Ishikawa (cell line): ENCODE results near the gene SLC22A3.

Experiments used
- CEBPB ChIP-seq: IDR thresholded peaks from 2 replicates; pipeline ENCODE4 v1.6.1; 2012
- CREB1 ChIP-seq: IDR thresholded peaks from 2 replicates; pipeline ENCODE4 v1.6.1; 2012; ENCODE audit warnings: low read depth
- EGR1 ChIP-seq: IDR thresholded peaks from 2 replicates; pipeline ENCODE4 v1.6.1; 2012
- EP300 ChIP-seq: IDR thresholded peaks from 2 replicates; pipeline ENCODE4 v1.6.1; 2012; ENCODE audit warnings: borderline replicate concordance
- FOXM1 ChIP-seq: IDR thresholded peaks from 2 replicates; pipeline ENCODE4 v1.6.1; 2012; ENCODE audit warnings: low read depth, borderline replicate concordance
- NFIC ChIP-seq: IDR thresholded peaks from 2 replicates; pipeline ENCODE4 v1.6.1; 2012
- RAD21 ChIP-seq: IDR thresholded peaks from 2 replicates; pipeline ENCODE4 v1.6.1; 2012; ENCODE audit warnings: low read depth
- TAF1 ChIP-seq: IDR thresholded peaks from 2 replicates; pipeline ENCODE4 v1.6.1; 2012; ENCODE audit warnings: low read depth, mild to moderate bottlenecking
- TCF12 ChIP-seq: IDR thresholded peaks from 2 replicates; pipeline ENCODE4 v1.6.1; 2012; ENCODE audit warnings: low read depth
- TEAD4 ChIP-seq: IDR thresholded peaks from 2 replicates; pipeline ENCODE4 v1.6.1; 2012
- YY1 ChIP-seq: IDR thresholded peaks from 2 replicates; pipeline ENCODE4 v1.6.1; 2012; ENCODE audit warnings: low read depth
- ZBTB7A ChIP-seq: IDR thresholded peaks from 2 replicates; pipeline ENCODE4 v1.6.1; 2012; ENCODE audit warnings: low read depth
- TF ChIP-seq, protein P1 (sequence below): IDR thresholded peaks from 2 replicates; pipeline ENCODE4 v1.6.1; 2012; ENCODE audit warnings: low read depth, mild to moderate bottlenecking
- TF ChIP-seq, protein P2 (sequence below): IDR thresholded peaks from 2 replicates; pipeline ENCODE4 v1.6.1; 2012
- TF ChIP-seq, protein P3 (sequence below): IDR thresholded peaks from 2 replicates; pipeline ENCODE4 v1.6.1; 2012

The SLC22A3 gene

DNA sequence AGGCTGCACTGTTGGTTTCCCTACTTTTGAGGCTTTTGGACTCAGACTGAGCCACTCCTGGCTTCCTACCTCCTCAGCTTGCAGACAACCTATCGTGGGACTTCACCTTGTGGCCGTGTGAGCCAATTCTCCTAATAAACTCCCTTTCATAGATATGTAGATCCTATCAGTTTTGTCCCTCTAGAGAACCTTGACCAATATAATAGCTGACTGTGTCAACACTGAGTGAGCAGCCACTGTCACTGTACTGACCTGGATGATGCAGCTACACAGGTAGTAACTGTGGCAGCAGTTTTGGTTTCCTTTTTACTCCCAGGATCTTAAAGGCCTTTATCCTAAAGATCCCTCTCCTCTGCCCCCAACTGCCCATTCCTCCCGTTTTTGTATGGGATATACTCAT, 70.2 kb downstream of the SLC22A3 start:
- TF ChIP-seq TCF12 (no peak), YY1 (no peak), EP300 (no peak), FOXM1 (no peak), EGR1 (no peak), NFIC (no peak), ZBTB7A (no peak), TAF1 (no peak), CEBPB (no peak), CREB1 (no peak), RAD21 (no peak), TEAD4 (no peak)
- TF ChIP-seq, protein P1, sequence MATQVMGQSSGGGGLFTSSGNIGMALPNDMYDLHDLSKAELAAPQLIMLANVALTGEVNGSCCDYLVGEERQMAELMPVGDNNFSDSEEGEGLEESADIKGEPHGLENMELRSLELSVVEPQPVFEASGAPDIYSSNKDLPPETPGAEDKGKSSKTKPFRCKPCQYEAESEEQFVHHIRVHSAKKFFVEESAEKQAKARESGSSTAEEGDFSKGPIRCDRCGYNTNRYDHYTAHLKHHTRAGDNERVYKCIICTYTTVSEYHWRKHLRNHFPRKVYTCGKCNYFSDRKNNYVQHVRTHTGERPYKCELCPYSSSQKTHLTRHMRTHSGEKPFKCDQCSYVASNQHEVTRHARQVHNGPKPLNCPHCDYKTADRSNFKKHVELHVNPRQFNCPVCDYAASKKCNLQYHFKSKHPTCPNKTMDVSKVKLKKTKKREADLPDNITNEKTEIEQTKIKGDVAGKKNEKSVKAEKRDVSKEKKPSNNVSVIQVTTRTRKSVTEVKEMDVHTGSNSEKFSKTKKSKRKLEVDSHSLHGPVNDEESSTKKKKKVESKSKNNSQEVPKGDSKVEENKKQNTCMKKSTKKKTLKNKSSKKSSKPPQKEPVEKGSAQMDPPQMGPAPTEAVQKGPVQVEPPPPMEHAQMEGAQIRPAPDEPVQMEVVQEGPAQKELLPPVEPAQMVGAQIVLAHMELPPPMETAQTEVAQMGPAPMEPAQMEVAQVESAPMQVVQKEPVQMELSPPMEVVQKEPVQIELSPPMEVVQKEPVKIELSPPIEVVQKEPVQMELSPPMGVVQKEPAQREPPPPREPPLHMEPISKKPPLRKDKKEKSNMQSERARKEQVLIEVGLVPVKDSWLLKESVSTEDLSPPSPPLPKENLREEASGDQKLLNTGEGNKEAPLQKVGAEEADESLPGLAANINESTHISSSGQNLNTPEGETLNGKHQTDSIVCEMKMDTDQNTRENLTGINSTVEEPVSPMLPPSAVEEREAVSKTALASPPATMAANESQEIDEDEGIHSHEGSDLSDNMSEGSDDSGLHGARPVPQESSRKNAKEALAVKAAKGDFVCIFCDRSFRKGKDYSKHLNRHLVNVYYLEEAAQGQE, result no peak
- TF ChIP-seq, protein P2, sequence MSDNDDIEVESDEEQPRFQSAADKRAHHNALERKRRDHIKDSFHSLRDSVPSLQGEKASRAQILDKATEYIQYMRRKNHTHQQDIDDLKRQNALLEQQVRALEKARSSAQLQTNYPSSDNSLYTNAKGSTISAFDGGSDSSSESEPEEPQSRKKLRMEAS, result no peak

DNA sequence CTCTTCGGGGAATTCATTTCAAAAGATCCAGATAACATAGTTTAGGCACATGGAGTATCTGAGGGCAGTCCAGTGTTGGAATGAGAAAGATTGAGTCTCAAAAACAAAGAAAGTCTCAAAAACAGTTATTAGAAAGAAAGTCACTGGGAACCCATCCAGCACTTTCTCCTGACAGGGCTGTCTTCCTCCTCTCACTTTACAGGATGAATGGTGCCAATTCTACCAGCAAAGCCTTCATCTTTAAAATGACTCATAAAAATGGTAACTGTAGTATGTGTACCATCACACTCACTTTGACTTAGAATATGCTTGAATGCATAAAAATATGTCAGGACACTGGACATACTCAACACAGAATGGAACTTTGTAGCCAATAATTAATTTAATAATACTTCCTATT, 71.3 kb downstream of the SLC22A3 start:
- TF ChIP-seq CREB1, result no peak
- no peak for TF ChIP-seq YY1
- no peak for TF ChIP-seq ZBTB7A
- TF ChIP-seq TCF12, result no peak

DNA sequence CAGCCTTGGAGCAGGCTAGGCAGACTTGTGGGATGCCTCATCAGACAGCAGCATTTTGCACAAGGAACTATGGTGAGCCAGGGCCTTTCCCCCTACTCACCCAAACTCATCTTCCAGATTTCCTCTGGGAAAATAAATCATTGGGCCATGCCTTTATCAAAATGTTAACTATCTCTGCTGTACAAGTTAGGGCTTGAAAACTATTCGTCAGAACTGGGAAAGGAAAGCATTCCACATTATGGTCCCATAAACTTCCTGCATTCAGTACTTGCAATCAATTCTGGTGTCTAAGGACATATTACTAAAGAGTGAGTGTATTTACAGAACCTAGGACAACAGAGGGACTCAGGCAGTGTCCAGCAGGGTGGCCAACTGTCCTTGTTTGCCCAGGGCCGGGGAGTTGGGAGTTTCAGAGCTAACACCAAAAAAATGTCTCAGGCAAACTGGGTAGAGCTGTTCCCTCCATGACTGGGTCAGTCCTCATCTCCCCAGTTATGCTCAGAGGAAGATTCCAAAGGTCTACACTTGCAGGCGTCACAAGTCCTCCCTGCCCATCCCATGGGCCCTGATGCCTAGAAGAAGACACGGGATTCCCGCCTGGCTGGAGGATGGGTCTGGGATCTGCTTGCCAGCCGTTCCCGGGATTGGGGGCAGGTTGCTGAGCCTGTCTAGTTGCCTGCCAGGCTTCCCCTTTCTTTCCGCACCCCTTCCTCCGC, 72.2 kb downstream of the SLC22A3 start:
- TF ChIP-seq TCF12 (no peak), ZBTB7A (no peak), YY1 (no peak), CEBPB (no peak), TEAD4 (no peak), FOXM1 (no peak), EP300 (no peak), RAD21 (no peak), NFIC (no peak), TAF1 (no peak), EGR1 (no peak), CREB1 (no peak)
- TF ChIP-seq, protein P2, result no peak
- TF ChIP-seq, protein P1, result no peak
- TF ChIP-seq, protein P3, sequence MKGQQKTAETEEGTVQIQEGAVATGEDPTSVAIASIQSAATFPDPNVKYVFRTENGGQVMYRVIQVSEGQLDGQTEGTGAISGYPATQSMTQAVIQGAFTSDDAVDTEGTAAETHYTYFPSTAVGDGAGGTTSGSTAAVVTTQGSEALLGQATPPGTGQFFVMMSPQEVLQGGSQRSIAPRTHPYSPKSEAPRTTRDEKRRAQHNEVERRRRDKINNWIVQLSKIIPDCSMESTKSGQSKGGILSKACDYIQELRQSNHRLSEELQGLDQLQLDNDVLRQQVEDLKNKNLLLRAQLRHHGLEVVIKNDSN, result no peak

DNA sequence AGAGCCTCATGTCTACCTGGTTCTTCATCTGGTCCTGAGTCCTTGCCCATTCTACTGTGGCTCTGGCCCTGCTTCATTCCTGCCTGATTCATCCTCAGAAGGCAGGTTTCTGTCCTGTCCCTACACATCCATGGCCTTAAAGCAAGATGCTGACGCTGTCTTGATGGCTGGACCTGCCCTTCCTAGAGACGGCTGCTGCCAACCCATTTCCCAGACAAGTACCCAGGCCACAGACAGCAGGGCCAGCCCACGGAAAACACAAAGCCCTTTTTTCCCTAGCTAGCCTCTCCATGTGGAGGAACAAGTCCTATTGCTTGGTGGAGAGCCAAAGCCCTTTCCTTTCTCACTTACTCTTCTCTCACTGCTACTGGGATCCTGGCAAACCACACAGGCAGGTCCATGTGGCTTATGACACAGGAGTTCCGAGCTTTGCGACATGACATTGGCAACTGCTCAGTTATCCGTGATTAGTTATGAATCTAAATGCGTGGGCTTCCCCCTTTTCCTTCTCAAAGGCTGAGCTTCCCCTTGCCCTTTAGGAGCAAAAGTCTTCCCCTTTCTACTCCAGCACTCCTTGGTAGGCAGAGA, 72.9 kb downstream of the SLC22A3 start:
- TF ChIP-seq YY1 (no peak), CEBPB (no peak), RAD21 (no peak), EGR1 (no peak), TCF12 (no peak), TAF1 (no peak), EP300 (no peak), CREB1 (no peak), ZBTB7A (no peak)
- TF ChIP-seq, protein P3, result no peak
- TF ChIP-seq, protein P1, result no peak
